ENCODE data around the gene GABRB1. TPM values are rescaled to one million over a fixed set of nuclear protein-coding genes. Genes with fewer than 3 reads are reported as not detected.

The GABRB1 gene
- polyA plus RNA-seq, 3 donors: not detected

GRCh38 chr4:47109379-47109778 is 78.0 kb downstream of the GABRB1 start:
- Mint-ChIP-seq H3K4me3 (no peak overlapping the region), H3K27ac (no peak overlapping the region), H3K4me1 (no peaks in the 10 kb centered on the region), H3K36me3 (no peaks in the 10 kb centered on the region), H3K9me3 (peaks cover 0 to 1% (median 0%) of the 10 kb centered on the region in 7 donors), H3K27me3 (ENCODE audit: low read depth in 3 of 3) (peaks cover 0 to 10% (median 2%) of the 10 kb centered on the region in 3 donors)
- DNase-seq: no peak
- Histone ChIP-seq H3K79me2 (ENCODE audit: insufficient read depth, low read length) (no peaks in the 10 kb centered on the region), H3K9me3 (replicated peaks in 1 of 2; ENCODE audit: control insufficient read depth in 1 of 2, insufficient read depth in 1 of 2, low read length in 2 of 2) (no peaks in the 10 kb centered on the region), H3K9ac (ENCODE audit: insufficient read depth, low read length, poor library complexity, severe bottlenecking) (no peak overlapping the region), H3K4me2 (replicated peaks; ENCODE audit: extremely low read depth, low read length, poor library complexity, severe bottlenecking) (no peak overlapping the region), H3K27me3 (ENCODE audit: control insufficient read depth in 2 of 2, insufficient read depth in 2 of 2, low read length in 2 of 2) (no peaks in the 10 kb centered on the region), H3K4me1 (ENCODE audit: control insufficient read depth in 1 of 2, insufficient read depth in 2 of 2, low read length in 2 of 2) (no peaks in the 10 kb centered on the region), H3K36me3 (replicated peaks in 1 of 2; ENCODE audit: control insufficient read depth in 1 of 2, insufficient read depth in 2 of 2, low read length in 2 of 2) (no peaks in the 10 kb centered on the region), H2AFZ (ENCODE audit: insufficient read depth, low read depth, low read length, poor library complexity, severe bottlenecking) (no peak overlapping the region), H3K4me3 (replicated peaks in 1 of 3; ENCODE audit: low read depth in 2 of 3, low read length in 3 of 3) (no peak overlapping the region), H4K20me1 (ENCODE audit: insufficient read depth, low read length) (no peaks in the 10 kb centered on the region), H3K27ac (ENCODE audit: low read depth in 1 of 2, low read length in 2 of 2) (no peak overlapping the region)
- intact Hi-C loops (cut with micrococcal nuclease): no loop called here
- WGBS (ENCODE audit: insufficient coverage): 88% methylated on average over 1 of the region's 2 CpGs
- TF ChIP-seq CTCF (IDR thresholded peaks at IDR 0.05): no peak

GRCh38 chr4:47110546-47111132 is 79.3 kb downstream of the GABRB1 start:
- Mint-ChIP-seq H3K36me3 (no peaks in the 10 kb centered on the region), H3K4me3 (no peak overlapping the region), H3K9me3 (no peaks in the 10 kb centered on the region), H3K27ac (no peak overlapping the region), H3K4me1 (no peaks in the 10 kb centered on the region), H3K27me3 (ENCODE audit: low read depth in 3 of 3) (peaks cover 1 to 7% (median 2%) of the 10 kb centered on the region in 3 donors)
- H3K27ac ChIP-seq (ENCODE audit: low read depth in 1 of 2, low read length in 2 of 2): no peak overlapping the region
- no peaks in the 10 kb centered on the region for H3K4me1 ChIP-seq (ENCODE audit: control insufficient read depth in 1 of 2, insufficient read depth in 2 of 2, low read length in 2 of 2)
- intact Hi-C loops (cut with micrococcal nuclease): no loop called here
- no peak overlapping the region for H3K9ac ChIP-seq (ENCODE audit: insufficient read depth, low read length, poor library complexity, severe bottlenecking)
- no peak for DNase-seq
- no peak overlapping the region for H3K4me2 ChIP-seq (replicated peaks; ENCODE audit: extremely low read depth, low read length, poor library complexity, severe bottlenecking)
- H3K79me2 ChIP-seq (ENCODE audit: insufficient read depth, low read length): no peaks in the 10 kb centered on the region
- H3K9me3 ChIP-seq (replicated peaks in 1 of 2; ENCODE audit: control insufficient read depth in 1 of 2, insufficient read depth in 1 of 2, low read length in 2 of 2): no peaks in the 10 kb centered on the region
- no peaks in the 10 kb centered on the region for H3K27me3 ChIP-seq (ENCODE audit: control insufficient read depth in 2 of 2, insufficient read depth in 2 of 2, low read length in 2 of 2)
- no CpG with 5 or more reads among the region's 1 CpG for WGBS (ENCODE audit: insufficient coverage)
- no peak overlapping the region for H3K4me3 ChIP-seq (replicated peaks in 1 of 3; ENCODE audit: low read depth in 2 of 3, low read length in 3 of 3)
- no peaks in the 10 kb centered on the region for H4K20me1 ChIP-seq (ENCODE audit: insufficient read depth, low read length)
- TF ChIP-seq CTCF (IDR thresholded peaks at IDR 0.05): no peak
- H2AFZ ChIP-seq (ENCODE audit: insufficient read depth, low read depth, low read length, poor library complexity, severe bottlenecking): no peak overlapping the region
- H3K36me3 ChIP-seq (replicated peaks in 1 of 2; ENCODE audit: control insufficient read depth in 1 of 2, insufficient read depth in 2 of 2, low read length in 2 of 2): no peaks in the 10 kb centered on the region
